ENCODE measurements around the gene LGALS1. TPM values are rescaled to one million over a fixed set of nuclear protein-coding genes. Genes with fewer than 3 reads are reported as not detected.

LGALS1 gene
- total RNA-seq, 2 experiments from 2014 or later: 1,082 to 1,187 TPM

DNA sequence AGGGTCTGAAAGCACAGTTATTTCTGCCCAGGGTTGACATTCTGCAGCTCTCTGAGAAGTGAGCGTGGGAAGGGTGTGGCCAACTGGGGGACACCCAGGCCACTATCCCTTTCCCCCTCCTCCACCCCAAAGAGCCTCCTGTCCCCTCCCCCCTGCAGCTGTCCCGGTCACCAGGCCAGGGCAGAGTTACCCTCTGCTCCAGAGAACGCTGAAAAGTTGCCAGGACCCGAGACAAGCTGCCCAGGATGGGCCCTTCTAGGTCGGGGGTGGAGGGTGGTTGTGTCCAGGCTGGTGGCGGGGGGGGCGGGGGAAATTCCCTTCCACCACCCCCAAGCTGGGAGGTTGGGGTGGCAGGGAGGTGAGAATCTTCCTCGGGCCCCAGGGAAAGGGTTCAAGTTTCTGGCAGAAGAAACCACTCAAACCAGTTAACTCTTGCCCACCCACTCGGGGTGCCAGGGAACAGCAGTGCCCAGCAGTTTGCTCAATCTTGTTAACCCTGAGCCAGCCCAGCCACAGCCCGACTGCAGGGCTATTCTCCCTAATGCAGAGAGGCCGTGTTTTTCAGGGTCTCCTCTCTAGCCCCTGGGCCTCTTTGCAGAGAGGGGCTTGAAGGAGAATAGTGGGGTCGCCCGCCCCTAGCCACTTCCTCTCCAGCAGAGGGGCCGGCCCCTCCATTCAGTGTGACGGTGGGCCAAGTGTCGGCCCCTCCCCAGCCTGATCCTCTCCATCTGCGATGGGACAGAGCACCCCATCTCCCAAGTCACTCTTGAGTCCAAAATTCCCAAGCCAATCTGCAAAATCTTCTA is 697 bp downstream of the LGALS1 start:
- Mint-ChIP-seq H3K4me1 (peaks cover 36% of the 10 kb centered on the region), H3K9me3 (no peaks in the 10 kb centered on the region), H3K27ac (peak overlapping the region; percentile 99), H3K27me3 (no peaks in the 10 kb centered on the region), H3K4me3 (peak overlapping the region; percentile 92), H3K36me3 (peaks cover 13% of the 10 kb centered on the region)
- no peak for DNase-seq
- no peak for ATAC-seq (ENCODE audit: low read depth)
- POLR2A ChIA-PET: interaction anchor here (0.5 to 18.0 kb wide), 11 partner anchors 10 to 229 kb away, joined by 3 to 216 read pairs (median 10); partner anchors contain the start of genes GGA1, NOL12, PDXP and SH3BP1

DNA sequence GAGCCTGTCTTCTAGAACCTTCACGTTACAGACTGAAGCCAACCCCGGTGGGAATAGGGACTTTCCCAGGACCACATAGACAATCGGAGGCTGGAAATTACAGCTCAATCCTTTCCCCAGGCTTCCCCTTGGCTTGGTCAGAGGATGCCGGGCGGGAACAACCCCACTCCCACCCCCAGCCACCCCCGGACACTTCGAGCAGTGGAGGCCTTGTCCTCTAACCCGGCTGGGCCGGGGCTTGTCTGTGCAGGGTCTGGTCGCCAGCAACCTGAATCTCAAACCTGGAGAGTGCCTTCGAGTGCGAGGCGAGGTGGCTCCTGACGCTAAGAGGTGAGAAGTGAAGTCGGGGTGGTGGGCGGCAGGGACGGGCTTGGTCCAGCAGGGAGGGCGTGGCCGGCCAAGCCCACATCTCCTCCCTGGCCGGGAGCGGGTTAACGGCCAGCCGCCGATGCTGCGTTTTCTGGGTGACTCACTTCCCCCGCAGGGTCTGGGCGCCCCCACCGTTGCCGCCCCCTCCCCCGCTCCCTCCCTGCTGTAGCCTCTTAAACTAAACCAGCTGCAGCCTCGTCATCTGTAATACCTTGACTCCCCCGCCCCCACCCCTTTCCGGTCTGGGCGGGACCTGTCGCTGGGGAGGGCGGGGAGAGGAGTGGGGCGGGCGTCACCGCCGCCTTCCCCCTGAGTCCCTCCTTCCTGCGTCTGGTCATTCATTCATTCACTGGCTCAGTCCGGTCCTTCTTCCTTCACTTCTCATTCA is 1.5 kb downstream of the LGALS1 start:
- POLR2A ChIA-PET: interaction anchor here (0.6 to 18.0 kb wide), 12 partner anchors 9 to 110 kb away, joined by 3 to 216 read pairs (median 8); partner anchors contain the start of genes GGA1, NOL12, PDXP and SH3BP1
- Mint-ChIP-seq H3K27ac (peak overlapping the region; percentile 99), H3K9me3 (no peaks in the 10 kb centered on the region), H3K4me1 (peaks cover 36% of the 10 kb centered on the region), H3K4me3 (peak overlapping the region; percentile 92), H3K36me3 (peaks cover 13% of the 10 kb centered on the region), H3K27me3 (no peaks in the 10 kb centered on the region)
- DNase-seq: peak; percentile 90
- peak; percentile 65 for ATAC-seq (ENCODE audit: low read depth)

DNA sequence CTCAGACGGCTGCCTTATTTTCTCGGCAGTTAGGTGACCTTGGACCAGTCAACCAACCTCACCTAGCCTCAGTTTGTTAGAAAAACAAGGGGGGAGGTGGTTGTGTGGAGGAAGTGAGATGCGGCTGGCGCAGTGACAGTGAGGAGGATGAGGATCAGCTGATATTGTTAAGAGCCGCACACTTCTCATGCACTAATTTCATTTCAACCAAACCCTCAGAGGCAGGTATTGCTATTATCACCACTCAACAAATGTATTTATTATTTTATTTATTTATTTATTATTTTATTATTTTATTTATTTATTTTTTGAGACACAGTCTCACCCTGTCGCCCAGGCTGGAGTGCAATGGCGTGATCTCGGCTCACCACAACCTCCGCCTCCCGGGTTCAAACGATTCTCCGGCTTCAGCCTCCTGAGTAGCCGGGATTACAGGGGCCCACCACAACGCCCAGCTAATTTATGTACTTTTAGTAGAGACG is 2.1 kb downstream of the LGALS1 start:
- peaks cover 31% of the 10 kb centered on the region for H3K4me1 Mint-ChIP-seq
- peak overlapping the region; percentile 99 for H3K27ac Mint-ChIP-seq
- DNase-seq: no peak
- no peaks in the 10 kb centered on the region for H3K9me3 Mint-ChIP-seq
- peak; percentile 27 for ATAC-seq (ENCODE audit: low read depth)
- peak overlapping the region; percentile 92 for H3K4me3 Mint-ChIP-seq
- H3K27me3 Mint-ChIP-seq: no peaks in the 10 kb centered on the region
- POLR2A ChIA-PET: interaction anchor here (0.6 to 18.0 kb wide), 11 partner anchors 9 to 110 kb away, joined by 3 to 216 read pairs (median 8); partner anchors contain the start of genes GGA1, NOL12, PDXP and SH3BP1
- peaks cover 13% of the 10 kb centered on the region for H3K36me3 Mint-ChIP-seq

DNA sequence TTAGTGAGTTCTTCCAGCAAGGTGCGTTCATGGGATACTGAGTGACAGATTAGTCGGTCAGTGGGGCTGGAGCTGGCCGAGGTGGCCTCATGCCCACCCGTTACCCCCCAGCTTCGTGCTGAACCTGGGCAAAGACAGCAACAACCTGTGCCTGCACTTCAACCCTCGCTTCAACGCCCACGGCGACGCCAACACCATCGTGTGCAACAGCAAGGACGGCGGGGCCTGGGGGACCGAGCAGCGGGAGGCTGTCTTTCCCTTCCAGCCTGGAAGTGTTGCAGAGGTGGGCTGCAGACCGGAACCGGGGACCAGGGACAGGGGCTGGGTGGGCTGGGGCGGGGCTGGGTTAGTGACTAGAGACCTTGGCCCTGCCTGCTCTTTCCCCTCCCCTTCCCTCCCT is 2.9 kb downstream of the LGALS1 start:
- H3K9me3 Mint-ChIP-seq: no peaks in the 10 kb centered on the region
- no peak for DNase-seq
- peak overlapping the region; percentile 64 for H3K4me3 Mint-ChIP-seq

DNA sequence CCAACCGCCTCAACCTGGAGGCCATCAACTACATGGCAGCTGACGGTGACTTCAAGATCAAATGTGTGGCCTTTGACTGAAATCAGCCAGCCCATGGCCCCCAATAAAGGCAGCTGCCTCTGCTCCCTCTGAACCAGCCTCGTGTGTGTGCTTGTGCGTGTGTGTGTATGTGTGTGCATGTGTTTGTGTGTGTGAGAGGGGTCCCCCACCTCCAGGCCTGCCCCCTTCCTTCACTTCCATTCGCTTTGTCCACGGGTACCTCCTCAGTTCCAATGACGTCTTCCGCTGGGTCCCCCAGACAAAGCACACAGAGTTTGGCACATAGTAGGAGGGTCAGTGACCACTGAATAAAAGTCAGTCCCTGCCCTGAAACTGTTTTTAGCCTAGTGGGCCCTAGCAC is 4.2 kb downstream of the LGALS1 start:
- Mint-ChIP-seq H3K9me3 (no peaks in the 10 kb centered on the region), H3K36me3 (peaks cover 13% of the 10 kb centered on the region), H3K27me3 (no peaks in the 10 kb centered on the region), H3K4me3 (peak overlapping the region; percentile 7), H3K4me1 (peaks cover 20% of the 10 kb centered on the region), H3K27ac (peak overlapping the region; percentile 51)
- no peak for DNase-seq
- POLR2A ChIA-PET: interaction anchor here (18.0 kb wide), 1 partner anchor 19 kb away, joined by 216 read pairs; the partner anchor contains the start of gene PDXP
- ATAC-seq (ENCODE audit: low read depth): no peak

More for the DNA sequence above, 2.9 kb downstream of the LGALS1 start:
- Mint-ChIP-seq H3K27me3 (no peaks in the 10 kb centered on the region), H3K27ac (no peak overlapping the region), H3K4me1 (peaks cover 28% of the 10 kb centered on the region), H3K36me3 (peaks cover 13% of the 10 kb centered on the region)
- POLR2A ChIA-PET: interaction anchor here (1.5 to 18.0 kb wide), 4 partner anchors 18 to 70 kb away, joined by 3 to 216 read pairs (median 40); partner anchors contain the start of genes GGA1, PDXP and SH3BP1
- no peak for ATAC-seq (ENCODE audit: low read depth)

DNA sequence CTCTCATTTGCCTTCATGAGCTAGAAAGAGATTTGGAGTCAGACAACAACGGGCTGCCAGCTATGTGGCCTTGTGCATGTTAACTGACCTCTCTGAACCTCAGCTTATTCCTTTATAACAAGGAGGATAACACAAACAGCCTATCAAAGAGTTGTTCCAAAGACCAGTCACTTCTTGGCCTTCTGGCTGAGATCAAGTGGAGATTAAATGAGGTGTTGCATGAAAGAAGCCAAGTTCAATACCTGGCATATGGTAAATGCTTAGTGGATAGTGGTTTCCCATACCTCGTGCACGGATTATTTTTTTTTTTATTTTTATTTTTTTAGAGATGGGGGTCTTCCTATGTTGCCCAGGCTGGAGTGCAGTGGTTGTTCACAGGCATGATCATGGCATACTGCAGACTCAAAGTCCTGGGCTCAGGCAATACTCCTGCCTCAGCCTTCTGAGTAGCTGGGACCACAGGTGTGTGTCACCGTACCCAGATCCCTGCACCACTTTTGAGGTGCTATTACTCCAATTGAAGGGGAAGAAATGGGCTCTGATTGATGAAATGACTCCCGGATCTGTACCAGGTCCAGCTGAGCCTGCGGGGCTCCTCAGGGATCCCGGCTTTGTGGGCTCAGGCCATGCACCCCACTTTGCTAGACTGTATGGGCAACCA is 4.9 kb downstream of the LGALS1 start:
- ATAC-seq (ENCODE audit: low read depth) (no peak), DNase-seq (no peak)
- H3K4me1 Mint-ChIP-seq: peaks cover 20% of the 10 kb centered on the region
- H3K4me3 Mint-ChIP-seq: no peak overlapping the region
- H3K27me3 Mint-ChIP-seq: no peaks in the 10 kb centered on the region
- no peak overlapping the region for H3K27ac Mint-ChIP-seq
- POLR2A ChIA-PET: interaction anchor here (1.4 to 18.0 kb wide), 5 partner anchors 20 to 73 kb away, joined by 4 to 216 read pairs (median 6); partner anchors contain the start of genes GGA1 and PDXP
- no peaks in the 10 kb centered on the region for H3K9me3 Mint-ChIP-seq
- H3K36me3 Mint-ChIP-seq: peaks cover 13% of the 10 kb centered on the region

DNA sequence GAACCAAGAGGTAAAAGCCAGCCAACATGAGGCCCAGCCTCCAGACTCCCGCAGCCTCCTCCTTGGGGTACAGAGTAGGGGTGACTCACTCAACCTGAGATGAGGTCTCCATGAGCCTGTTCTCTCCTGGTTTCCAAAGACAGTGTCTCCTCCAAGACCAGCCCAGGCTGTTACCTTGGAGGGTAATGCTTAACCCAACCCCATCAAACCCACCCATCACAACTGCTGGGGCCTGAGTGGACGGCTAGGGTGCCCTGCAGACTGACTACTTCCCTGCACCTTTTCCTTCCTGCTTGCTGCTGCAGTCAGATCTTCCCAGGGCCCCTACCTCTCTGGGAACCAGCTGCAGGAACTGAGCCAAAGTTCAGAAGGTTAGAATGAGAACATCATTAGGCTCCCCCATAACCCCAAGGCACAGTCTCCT is 5.6 kb downstream of the LGALS1 start:
- ATAC-seq (ENCODE audit: low read depth) (no peak), DNase-seq (no peak)
- POLR2A ChIA-PET: interaction anchor here (0.5 to 18.0 kb wide), 10 partner anchors 21 to 1011 kb away, joined by 3 to 216 read pairs (median 6); partner anchors contain the start of genes GGA1 and PDXP
- no peaks in the 10 kb centered on the region for H3K27me3 Mint-ChIP-seq
- H3K4me1 Mint-ChIP-seq: peaks cover 23% of the 10 kb centered on the region
- H3K9me3 Mint-ChIP-seq: no peaks in the 10 kb centered on the region
- peaks cover 10% of the 10 kb centered on the region for H3K36me3 Mint-ChIP-seq
- H3K27ac Mint-ChIP-seq: peak overlapping the region; percentile 68
- no peak overlapping the region for H3K4me3 Mint-ChIP-seq

DNA sequence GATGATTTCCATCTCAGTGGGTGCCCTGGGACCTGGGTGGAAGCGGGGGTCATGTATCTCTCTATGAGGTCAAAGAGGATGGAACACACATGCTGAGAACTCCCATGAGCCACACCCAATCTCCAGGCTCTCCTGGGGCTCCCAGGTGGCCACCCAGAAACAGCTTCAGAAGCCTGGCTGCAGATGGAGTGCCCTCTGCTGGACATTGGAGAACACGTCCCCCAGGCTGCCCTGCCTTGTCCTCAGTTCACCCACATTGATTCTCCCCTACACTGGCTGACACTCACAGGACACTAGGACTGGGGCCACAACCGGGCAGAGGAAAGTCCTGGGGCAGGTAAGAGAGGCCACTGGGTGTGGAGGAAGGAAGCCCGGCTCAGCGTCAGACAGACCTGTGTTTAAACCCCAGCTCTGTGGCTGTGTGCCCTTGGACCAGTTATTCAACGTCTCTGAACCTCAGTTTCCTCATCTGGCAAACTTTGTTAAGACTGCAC is 6.2 kb downstream of the LGALS1 start:
- POLR2A ChIA-PET: interaction anchor here (0.5 to 18.0 kb wide), 11 partner anchors 9 to 1011 kb away, joined by 3 to 216 read pairs (median 5); partner anchors contain the start of genes GGA1 and PDXP
- peak; percentile 24 for ATAC-seq (ENCODE audit: low read depth)
- Mint-ChIP-seq H3K27ac (peak overlapping the region; percentile 71), H3K4me1 (peaks cover 24% of the 10 kb centered on the region), H3K4me3 (no peak overlapping the region), H3K9me3 (no peaks in the 10 kb centered on the region), H3K27me3 (no peaks in the 10 kb centered on the region), H3K36me3 (peaks cover 10% of the 10 kb centered on the region)
- peak; percentile 75 for DNase-seq

DNA sequence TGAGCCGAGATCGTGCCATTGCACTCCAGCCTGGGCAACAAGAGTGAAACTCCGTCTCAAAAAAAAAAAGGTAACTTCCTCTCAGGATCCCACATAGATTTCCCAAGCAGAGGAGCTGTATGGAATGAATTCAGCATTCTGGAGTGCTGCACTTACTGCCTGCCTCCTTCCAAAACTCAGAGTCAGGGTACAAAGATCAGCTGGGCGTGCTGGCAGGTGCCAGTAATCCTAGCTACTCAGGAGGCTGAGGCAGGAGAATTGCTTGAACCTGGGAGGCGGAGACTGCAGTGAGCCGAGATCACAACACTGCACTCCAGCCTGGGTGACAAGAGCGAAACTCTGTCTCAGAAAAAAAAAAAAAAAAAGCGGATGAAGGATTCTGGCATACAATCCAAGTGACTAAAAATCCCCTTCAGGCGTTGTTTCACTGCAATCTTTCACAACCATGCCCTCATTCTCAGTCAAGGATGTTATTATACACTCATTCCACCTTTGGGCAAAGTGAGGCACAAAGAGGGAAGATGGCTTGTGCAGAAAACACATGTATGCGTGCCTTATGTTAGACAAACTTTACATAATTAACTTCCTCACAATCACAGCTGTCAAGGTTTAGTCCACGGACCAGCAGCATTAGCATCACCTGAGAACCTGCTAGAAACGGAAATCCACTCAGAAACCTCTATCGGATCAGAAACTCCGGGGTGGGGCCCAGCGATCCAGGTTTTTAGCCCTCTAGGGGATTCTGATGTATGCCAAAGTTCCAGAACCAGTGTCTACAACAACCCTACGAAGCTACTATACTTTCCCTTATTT is 9.6 kb downstream of the LGALS1 start:
- POLR2A ChIA-PET: interaction anchor here (0.7 to 18.0 kb wide), 3 partner anchors 12 to 42 kb away, joined by 3 to 216 read pairs (median 3); partner anchors contain the start of gene PDXP
- Mint-ChIP-seq H3K4me1 (peaks cover 24% of the 10 kb centered on the region), H3K9me3 (no peaks in the 10 kb centered on the region), H3K36me3 (peaks cover 5% of the 10 kb centered on the region), H3K4me3 (no peak overlapping the region), H3K27me3 (no peaks in the 10 kb centered on the region), H3K27ac (no peak overlapping the region)
- no peak for DNase-seq
- no peak for ATAC-seq (ENCODE audit: low read depth)

DNA sequence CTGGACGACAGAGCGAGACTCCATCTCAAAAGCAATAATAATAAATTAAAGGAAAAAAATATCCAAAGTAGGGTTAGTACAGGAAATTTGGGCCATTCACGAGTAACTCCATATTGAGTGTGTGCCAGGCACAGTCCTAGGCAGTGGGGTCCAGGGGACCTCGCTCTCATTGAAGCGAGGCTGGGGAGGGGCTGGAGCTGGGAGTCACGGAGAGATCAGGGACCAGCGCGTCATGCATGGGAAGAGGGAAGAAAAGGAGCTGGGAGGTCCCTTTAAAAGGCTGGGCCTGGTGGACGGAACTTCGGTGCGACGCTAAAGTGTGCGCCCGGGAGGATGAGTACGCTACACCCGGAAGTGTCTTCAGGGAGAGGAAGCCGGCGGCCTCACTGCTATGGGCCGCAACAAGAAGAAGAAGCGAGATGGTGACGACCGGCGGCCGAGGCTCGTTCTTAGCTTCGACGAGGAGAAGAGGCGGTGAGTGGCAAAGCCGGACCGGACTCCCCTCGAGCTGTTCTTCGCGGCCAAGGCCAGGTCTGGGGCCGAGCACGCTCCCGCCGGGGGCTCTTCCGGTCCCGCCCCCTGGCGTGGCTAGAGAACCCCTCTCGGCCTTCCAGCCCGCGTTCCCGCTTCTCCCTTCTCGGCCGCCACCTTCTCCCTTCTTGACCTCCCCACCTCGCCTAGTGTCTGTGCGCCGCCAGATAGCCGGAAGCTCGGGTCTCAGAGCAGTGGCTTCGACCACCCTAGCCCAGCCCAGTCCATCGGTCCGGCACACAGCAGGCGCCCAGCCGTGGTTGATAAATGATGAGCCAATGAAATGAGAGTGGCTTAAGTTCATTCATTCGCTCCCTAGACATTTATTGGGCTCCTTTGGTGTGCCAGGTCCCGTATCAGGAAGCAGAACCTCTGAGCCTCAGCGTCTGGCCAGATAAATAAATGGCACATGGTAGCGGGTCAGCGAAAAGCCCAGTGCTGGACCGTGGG is 10.9 kb downstream of the LGALS1 start, which contains the start of gene NOL12:
Gene NOL12 (plus strand): TSS at position 342 of the 981 bp plus-strand sequence. CDS start 50 bp downstream, at position 392.
- H3K27ac Mint-ChIP-seq: peak within 1 kb of the TSS; percentile 99
- peak; percentile 85 for DNase-seq
- peaks cover 19% of the 10 kb centered on the region for H3K4me1 Mint-ChIP-seq
- POLR2A ChIA-PET: interaction anchor here (0.7 to 18.0 kb wide), 9 partner anchors 11 to 884 kb away, joined by 3 to 216 read pairs (median 4); partner anchors contain the start of genes DMC1, GGA1, LGALS1 and PDXP
- ATAC-seq (ENCODE audit: low read depth): peak; percentile 84
- H3K27me3 Mint-ChIP-seq: no peaks in the 10 kb centered on the region
- H3K4me3 Mint-ChIP-seq: peak within 1 kb of the TSS; percentile 97
- peaks cover 7% of the 10 kb centered on the region for H3K36me3 Mint-ChIP-seq
- H3K9me3 Mint-ChIP-seq: no peaks in the 10 kb centered on the region

DNA sequence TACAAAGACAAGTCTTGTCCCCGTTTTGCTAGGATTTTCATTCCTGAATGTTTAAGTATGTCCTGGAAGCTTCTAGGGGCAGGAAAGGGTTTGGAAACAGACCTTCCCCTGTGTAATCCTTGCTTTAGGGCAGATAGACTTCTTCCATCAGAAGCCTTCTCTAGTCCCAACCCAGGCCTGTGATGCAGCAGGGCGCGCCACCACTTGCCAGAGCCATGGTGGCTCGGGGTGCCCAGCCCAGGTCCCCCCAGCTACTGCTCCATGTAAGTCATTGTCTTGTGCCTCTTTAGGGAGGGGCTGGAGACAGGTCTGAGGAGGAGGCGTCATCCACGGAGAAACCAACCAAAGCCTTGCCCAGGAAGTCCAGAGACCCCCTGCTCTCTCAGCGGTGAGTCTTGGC is 15.0 kb downstream of the LGALS1 start:
- Mint-ChIP-seq H3K9me3 (no peaks in the 10 kb centered on the region), H3K36me3 (peaks cover 16% of the 10 kb centered on the region)

More for the DNA sequence above, 15.0 kb downstream of the LGALS1 start:
- no peak for DNase-seq
- no peaks in the 10 kb centered on the region for H3K27me3 Mint-ChIP-seq
- POLR2A ChIA-PET: no interaction called here
- no peak overlapping the region for H3K27ac Mint-ChIP-seq
- H3K4me3 Mint-ChIP-seq: no peak overlapping the region
- peaks cover 17% of the 10 kb centered on the region for H3K4me1 Mint-ChIP-seq
- no peak for ATAC-seq (ENCODE audit: low read depth)

All from activated naive CD8-positive, alpha-beta T cell treated with anti-CD3 and anti-CD28 coated beads, Interleukin-2, amount 10 ng/mL, durations not matched to agents 7 days and 5 days (primary cell).